HepG2 (cell line): ENCODE measurements around the gene ITGA2.

ENCODE experiments used
- ATF4 ChIP-seq, 2 experiments: fragments of 450-650 bp in 1 of 2; sonication (generic) in 1 of 2; formaldehyde crosslinking; IDR thresholded peaks; 2 replicates each; pipeline versions ENCODE4 v1.5.0 to v1.8.0; 2020 to 2022; ENCODE audit warnings: mild to moderate bottlenecking in 1 of 2, missing genetic modification reagents in 1 of 2
- ATF5 ChIP-seq: sonication (generic); formaldehyde crosslinking; IDR thresholded peaks from 2 replicates; pipeline ENCODE4 v1.4.0; 2020; ENCODE audit warnings: mild to moderate bottlenecking, low read depth, missing genetic modification reagents
- CENPBD1 ChIP-seq: sonication (generic); formaldehyde crosslinking; IDR thresholded peaks from 2 replicates; pipeline ENCODE4 v1.8.0; 2022; ENCODE audit warnings: missing genetic modification reagents, low read depth, mild to moderate bottlenecking, borderline replicate concordance
- ELF4 ChIP-seq: sonication (generic); formaldehyde crosslinking; IDR thresholded peaks from 2 replicates; pipeline ENCODE4 v1.5.0; 2020; ENCODE audit warnings: missing genetic modification reagents, mild to moderate bottlenecking, moderate library complexity, borderline replicate concordance
- KAT8 ChIP-seq: IDR thresholded peaks from 2 replicates; pipeline ENCODE4 v1.6.1; 2016; ENCODE audit warnings: missing genetic modification reagents, missing compliant biosample characterization
- KDM5A ChIP-seq: fragments of 200-600 bp; sonication (generic); IDR thresholded peaks from 2 replicates; pipeline ENCODE4 v1.7.0; 2018; ENCODE audit warnings: antibody characterized with exemption, mild to moderate bottlenecking, low read length, borderline replicate concordance
- NFYB ChIP-seq: sonication (generic); formaldehyde crosslinking; IDR thresholded peaks from 2 replicates; pipeline ENCODE4 v1.4.0; 2020; ENCODE audit warnings: missing genetic modification reagents
- RAD51 ChIP-seq: fragments of 450-650 bp; IDR thresholded peaks from 2 replicates; pipeline ENCODE4 v1.6.1; 2016; ENCODE audit warnings: borderline replicate concordance
- RNF2 ChIP-seq: fragments of 450-650 bp; conservative IDR thresholded peaks from 2 replicates; pipeline ENCODE4 v1.6.1; 2016; ENCODE audit warnings: low read depth
- SALL2 ChIP-seq: sonication (generic); formaldehyde crosslinking; IDR thresholded peaks from 2 replicates; pipeline ENCODE4 v1.8.1; 2023; ENCODE audit warnings: mild to moderate bottlenecking, missing genetic modification reagents, inconsistent platforms
- SMAD9 ChIP-seq: sonication (generic); formaldehyde crosslinking; IDR thresholded peaks from 2 replicates; pipeline ENCODE4 v1.5.1; 2020; ENCODE audit warnings: mild to moderate bottlenecking, missing genetic modification reagents
- SMARCC2 ChIP-seq: fragments of 450-650 bp; IDR thresholded peaks from 2 replicates; pipeline ENCODE4 v1.6.1; 2017; ENCODE audit warnings: antibody characterized with exemption, mild to moderate bottlenecking
- THRA ChIP-seq: sonication (generic); formaldehyde crosslinking; IDR thresholded peaks from 2 replicates; pipeline ENCODE4 v1.4.0; 2020; ENCODE audit warnings: missing genetic modification reagents, borderline replicate concordance

DNA sequence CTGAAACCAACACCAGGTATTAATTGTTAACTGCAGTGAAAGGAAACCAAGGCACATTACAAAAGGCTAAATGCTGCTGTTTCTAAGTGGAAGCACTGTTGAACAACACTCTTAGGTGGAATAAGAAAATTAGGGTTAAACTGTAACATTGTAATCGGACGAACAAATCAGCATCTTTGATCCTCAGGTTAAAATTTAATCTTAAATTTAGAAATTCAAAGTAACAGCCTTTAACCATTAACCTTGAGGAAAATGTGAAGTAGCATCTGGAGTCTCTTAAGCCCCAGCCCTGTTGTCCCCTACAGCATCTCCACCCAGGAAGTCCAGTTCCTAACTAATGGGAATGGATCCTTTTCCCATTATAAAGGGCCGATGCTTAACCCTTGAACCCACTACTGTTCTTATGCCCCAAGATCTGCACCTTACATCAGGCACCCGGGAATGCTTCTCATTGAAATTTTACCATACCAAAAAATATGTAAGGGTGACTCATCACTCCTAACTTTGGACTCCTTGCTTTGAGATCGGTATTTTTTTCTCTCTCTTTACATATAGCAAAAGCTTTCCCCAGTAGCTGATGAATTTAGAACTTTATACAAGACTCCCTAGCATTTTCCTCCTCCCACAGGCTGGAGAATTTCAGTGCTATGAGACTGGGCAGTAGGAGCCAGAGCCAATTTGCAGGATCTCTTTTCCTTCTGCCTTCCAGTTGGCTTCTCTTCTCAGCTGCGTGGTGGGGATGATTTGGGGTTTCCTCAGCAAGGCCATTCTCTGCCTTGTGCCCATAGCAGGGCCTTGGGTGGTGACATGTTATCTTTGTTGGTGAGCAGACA, 32.0 kb upstream of the ITGA2 start:
- no peak for TF ChIP-seq CENPBD1
- no peak for TF ChIP-seq SMAD9 (CRISPR knock-in tag)
- no peak for TF ChIP-seq ELF4 (CRISPR knock-in tag)
- no peak for TF ChIP-seq RAD51
- TF ChIP-seq SMARCC2, result no peak
- TF ChIP-seq RNF2, result no peak
- no peak for TF ChIP-seq KDM5A
- 0 out of 2 replicates have a peak, but pooled peaks have one; percentile 21 for TF ChIP-seq SALL2 (CRISPR knock-in tag)
- TF ChIP-seq ATF5 (CRISPR knock-in tag), result no peak
- TF ChIP-seq KAT8 (CRISPR knock-in tag), result no peak
- TF ChIP-seq ATF4 (CRISPR knock-in tag; IDR thresholded peaks at IDR 0.05), result peak in 1 of 2 experiments; percentile 39; a peak in 1 of 4 replicates
- no peak for TF ChIP-seq THRA (CRISPR knock-in tag)
- no peak for TF ChIP-seq NFYB (CRISPR knock-in tag)
